Measurements from ENCODE around the gene ADK. TPM values are rescaled to one million over a fixed set of nuclear protein-coding genes. Genes with fewer than 3 reads are reported as not detected.
"Not testable (repeated sequence)": the region's sequence is repeated elsewhere in the genome, so short reads cannot be mapped to it uniquely, and the experiment has no call there.

Gene ADK
- total RNA-seq, 1 donor from 2014 or later, result 53.7 TPM

DNA sequence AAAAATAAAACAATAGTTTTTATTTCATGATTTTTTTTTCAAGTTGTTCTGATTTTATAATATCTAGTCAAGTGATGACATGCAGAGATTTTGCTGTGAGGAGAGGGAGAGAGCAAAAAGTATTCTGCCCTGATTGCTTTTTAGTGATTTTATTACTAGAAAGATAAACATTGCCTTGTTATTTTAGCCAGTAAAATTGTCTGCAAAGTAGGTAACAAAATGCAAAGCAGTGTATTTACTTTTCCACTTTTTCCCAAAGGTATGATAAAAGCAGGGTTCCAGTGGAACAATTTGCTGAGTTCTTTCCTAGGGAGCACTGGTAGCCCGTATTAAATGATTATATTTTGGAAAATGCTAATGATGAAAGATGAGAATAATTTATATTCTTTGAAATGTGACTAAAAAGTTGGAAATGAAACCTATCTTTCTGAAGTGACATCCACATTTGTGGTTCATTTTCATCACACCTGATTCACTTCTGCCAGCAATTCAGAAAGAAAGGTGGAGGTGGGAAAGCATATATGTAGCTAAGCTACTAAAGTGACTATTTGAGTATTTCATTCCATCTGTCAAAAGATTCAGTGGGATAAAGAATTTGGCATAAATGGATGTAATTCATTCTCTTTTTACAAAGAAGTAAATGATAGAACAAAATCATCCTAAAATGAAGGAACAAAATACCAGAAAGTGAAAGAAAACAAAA is 300.3 kb downstream of the ADK start:
- no peak overlapping the region for H3K4me3 ChIP-seq (ENCODE audit: low read depth, low read length)
- TF ChIP-seq, protein P1, sequence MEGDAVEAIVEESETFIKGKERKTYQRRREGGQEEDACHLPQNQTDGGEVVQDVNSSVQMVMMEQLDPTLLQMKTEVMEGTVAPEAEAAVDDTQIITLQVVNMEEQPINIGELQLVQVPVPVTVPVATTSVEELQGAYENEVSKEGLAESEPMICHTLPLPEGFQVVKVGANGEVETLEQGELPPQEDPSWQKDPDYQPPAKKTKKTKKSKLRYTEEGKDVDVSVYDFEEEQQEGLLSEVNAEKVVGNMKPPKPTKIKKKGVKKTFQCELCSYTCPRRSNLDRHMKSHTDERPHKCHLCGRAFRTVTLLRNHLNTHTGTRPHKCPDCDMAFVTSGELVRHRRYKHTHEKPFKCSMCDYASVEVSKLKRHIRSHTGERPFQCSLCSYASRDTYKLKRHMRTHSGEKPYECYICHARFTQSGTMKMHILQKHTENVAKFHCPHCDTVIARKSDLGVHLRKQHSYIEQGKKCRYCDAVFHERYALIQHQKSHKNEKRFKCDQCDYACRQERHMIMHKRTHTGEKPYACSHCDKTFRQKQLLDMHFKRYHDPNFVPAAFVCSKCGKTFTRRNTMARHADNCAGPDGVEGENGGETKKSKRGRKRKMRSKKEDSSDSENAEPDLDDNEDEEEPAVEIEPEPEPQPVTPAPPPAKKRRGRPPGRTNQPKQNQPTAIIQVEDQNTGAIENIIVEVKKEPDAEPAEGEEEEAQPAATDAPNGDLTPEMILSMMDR (IDR thresholded peaks at IDR 0.05; ENCODE audit: insufficient read depth, low read length, severe bottlenecking), result no peak
- DNase-seq (ENCODE audit: low read depth) (no peak), FAIRE-seq (no peak)
- H3K27me3 ChIP-seq (ENCODE audit: control insufficient read depth, insufficient read depth, low read length), result no peaks in the 10 kb centered on the region
- H3K36me3 ChIP-seq (ENCODE audit: control insufficient read depth, insufficient read depth, low read length), result no peaks in the 10 kb centered on the region

DNA sequence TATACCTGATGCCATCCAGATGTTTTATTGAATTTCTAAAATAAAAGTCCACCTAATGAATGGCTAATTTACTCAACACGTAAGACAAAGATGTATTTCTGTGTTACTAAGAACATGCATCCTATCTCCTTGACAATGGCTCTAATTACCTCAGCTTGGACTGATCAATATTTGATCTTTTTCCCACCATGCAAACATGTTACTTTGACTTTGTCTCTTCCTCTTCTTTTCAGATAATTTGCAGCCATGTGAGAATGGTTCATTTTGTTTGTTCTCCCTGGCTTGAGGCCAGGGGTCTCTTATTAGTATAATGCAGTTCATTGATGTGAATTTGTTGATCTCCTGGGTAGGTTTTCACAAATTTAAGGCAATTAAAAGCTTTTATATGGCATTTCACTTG is 302.1 kb downstream of the ADK start:
- TF ChIP-seq, protein P1 (IDR thresholded peaks at IDR 0.05; ENCODE audit: insufficient read depth, low read length, severe bottlenecking), result no peak
- H3K4me3 ChIP-seq (ENCODE audit: low read depth, low read length), result no peak overlapping the region
- no peaks in the 10 kb centered on the region for H3K27me3 ChIP-seq (ENCODE audit: control insufficient read depth, insufficient read depth, low read length)
- DNase-seq (ENCODE audit: low read depth), result no peak
- no peak for FAIRE-seq
- H3K36me3 ChIP-seq (ENCODE audit: control insufficient read depth, insufficient read depth, low read length), result no peaks in the 10 kb centered on the region

DNA sequence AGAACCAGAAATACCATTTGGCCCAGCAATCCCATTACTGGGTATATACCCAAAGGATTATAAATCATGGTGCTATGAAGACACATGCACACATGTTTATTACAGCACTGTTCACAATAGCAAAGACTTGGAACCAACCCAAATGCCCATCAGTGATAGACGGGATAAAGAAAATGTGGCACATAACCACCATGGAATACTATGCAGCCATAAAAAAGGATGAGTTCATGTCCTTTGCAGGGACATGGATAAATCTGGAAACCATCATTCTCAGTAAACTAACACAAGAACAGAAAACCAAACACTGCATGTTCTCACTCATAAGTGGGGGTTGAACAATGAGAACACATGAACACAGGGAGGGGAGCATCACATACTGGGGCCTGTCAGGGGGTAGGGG is 306.5 kb downstream of the ADK start:
- H3K36me3 ChIP-seq (ENCODE audit: control insufficient read depth, insufficient read depth, low read length); FAIRE-seq; DNase-seq (ENCODE audit: low read depth); H3K4me3 ChIP-seq (ENCODE audit: low read depth, low read length); H3K27me3 ChIP-seq (ENCODE audit: control insufficient read depth, insufficient read depth, low read length): not testable (repeated sequence)

DNA sequence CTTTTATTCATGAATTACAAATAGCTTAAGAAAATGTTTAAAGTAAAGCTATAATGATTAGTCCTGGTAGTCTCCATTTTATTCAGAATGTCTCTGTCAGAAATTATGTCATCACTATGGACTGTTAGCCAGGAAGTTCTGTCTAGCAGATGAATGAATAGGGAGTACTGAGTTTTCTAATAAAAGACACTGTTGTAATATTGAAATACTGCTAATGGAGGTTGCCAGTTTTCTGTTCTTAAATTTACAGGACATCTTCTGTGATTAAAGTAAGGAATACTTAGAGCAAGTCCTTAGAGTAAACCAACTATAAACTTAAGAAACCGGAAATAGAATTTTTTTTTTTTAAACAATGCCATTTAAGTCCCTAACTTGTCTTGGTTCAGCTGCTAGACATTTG is 309.8 kb downstream of the ADK start:
- no peak for FAIRE-seq
- H3K27me3 ChIP-seq (ENCODE audit: control insufficient read depth, insufficient read depth, low read length), result no peaks in the 10 kb centered on the region
- no peak for DNase-seq (ENCODE audit: low read depth)

DNA sequence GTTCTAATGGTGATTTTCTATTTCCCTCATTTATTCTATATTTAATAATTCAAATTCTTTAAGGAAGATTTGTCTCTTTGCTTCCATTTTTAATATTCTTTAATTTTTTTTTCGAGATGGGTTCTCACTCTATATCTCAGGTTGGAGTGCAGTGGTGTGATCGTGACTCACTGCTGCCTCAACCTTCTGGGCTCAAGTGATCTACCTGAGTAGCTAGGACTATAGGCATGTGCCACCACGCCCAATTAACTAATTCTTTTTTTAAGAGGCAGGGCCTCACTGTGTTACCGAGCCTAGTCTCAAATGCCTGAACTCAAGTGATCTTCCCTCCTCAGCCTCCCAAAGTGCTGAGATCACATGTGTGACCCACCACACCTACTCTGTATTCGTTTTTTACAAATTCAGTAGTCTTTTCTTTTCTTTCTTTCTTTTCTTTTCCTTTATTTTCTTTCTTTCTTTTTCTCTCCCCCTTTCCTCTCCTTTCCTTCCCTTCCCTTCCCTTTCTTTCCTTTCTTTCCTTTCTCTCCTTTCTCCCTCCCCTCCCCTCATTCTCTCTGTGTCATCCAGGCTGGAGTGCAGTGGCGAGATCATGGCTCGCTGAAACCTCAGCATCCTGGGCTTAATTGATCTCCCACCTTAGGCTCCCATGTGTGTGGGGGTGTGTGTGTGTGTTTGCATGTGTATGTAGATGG is 323.1 kb downstream of the ADK start:
- no peaks in the 10 kb centered on the region for H3K27me3 ChIP-seq (ENCODE audit: control insufficient read depth, insufficient read depth, low read length)
- no peak overlapping the region for H3K4me3 ChIP-seq (ENCODE audit: low read depth, low read length)
- no peaks in the 10 kb centered on the region for H3K36me3 ChIP-seq (ENCODE audit: control insufficient read depth, insufficient read depth, low read length)
- TF ChIP-seq, protein P1 (IDR thresholded peaks at IDR 0.05; ENCODE audit: insufficient read depth, low read length, severe bottlenecking), result no peak
- FAIRE-seq (no peak), DNase-seq (ENCODE audit: low read depth) (peak; percentile 82)

More for the DNA sequence above, 309.8 kb downstream of the ADK start:
- no peak overlapping the region for H3K4me3 ChIP-seq (ENCODE audit: low read depth, low read length)
- no peaks in the 10 kb centered on the region for H3K36me3 ChIP-seq (ENCODE audit: control insufficient read depth, insufficient read depth, low read length)
- TF ChIP-seq, protein P1 (IDR thresholded peaks at IDR 0.05; ENCODE audit: insufficient read depth, low read length, severe bottlenecking), result no peak

DNA sequence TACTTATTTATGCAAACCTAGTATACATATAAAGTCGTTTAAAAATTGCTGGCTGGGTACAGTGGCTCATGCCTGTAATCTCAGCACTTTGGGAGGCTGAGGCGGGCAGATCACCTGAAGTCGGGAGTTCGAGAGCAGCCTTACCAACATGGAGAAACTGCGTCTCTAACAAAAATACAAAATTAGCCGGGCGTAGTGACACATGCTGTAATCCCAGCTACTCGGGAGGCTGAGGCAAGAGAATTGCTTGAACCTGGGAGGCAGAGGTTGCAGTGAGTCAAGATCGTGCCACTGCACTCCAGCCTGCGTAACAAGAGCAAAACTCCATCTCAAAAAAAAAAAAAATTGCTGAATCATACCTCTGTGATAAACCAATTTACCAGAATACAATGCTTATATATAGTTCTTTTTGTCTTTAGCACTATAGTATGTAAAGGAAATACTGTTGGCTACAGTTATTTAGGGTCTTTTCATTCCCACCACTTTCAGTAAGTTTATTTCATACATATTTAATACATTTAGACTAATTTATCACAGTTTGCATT is 325.2 kb downstream of the ADK start:
- not testable (repeated sequence) for H3K27me3 ChIP-seq (ENCODE audit: control insufficient read depth, insufficient read depth, low read length); FAIRE-seq; H3K36me3 ChIP-seq (ENCODE audit: control insufficient read depth, insufficient read depth, low read length); DNase-seq (ENCODE audit: low read depth); H3K4me3 ChIP-seq (ENCODE audit: low read depth, low read length)

Data from bronchial epithelial cell (primary cell).